Ishikawa (cell line): ENCODE results near the gene FHL1.

ENCODE experiments used
- CEBPB ChIP-seq: IDR thresholded peaks from 2 replicates; pipeline ENCODE4 v1.6.1; 2012
- EGR1 ChIP-seq: IDR thresholded peaks from 2 replicates; pipeline ENCODE4 v1.6.1; 2012
- FOXM1 ChIP-seq: IDR thresholded peaks from 2 replicates; pipeline ENCODE4 v1.6.1; 2012; ENCODE audit warnings: low read depth, borderline replicate concordance
- RAD21 ChIP-seq: IDR thresholded peaks from 2 replicates; pipeline ENCODE4 v1.6.1; 2012; ENCODE audit warnings: low read depth
- REST ChIP-seq: IDR thresholded peaks from 2 replicates; pipeline ENCODE4 v1.6.1; 2012; ENCODE audit warnings: low read depth, mild to moderate bottlenecking
- TAF1 ChIP-seq: IDR thresholded peaks from 2 replicates; pipeline ENCODE4 v1.6.1; 2012; ENCODE audit warnings: low read depth, mild to moderate bottlenecking

- TF ChIP-seq CEBPB = no peak
- TF ChIP-seq REST = no peak
- no peak for TF ChIP-seq EGR1
- no peak for TF ChIP-seq RAD21
- no peak for TF ChIP-seq FOXM1
- TF ChIP-seq TAF1 = no peak
Measured at GRCh38 chrX:136121788-136122187, 25.5 kb upstream of the FHL1 start.
